ENCODE data around the gene YWHAG. TPM values are rescaled to one million over a fixed set of nuclear protein-coding genes. Genes with fewer than 3 reads are reported as not detected.

YWHAG gene
- total and polyA plus RNA-seq, 9 of the 15 experiments (the other 6 are each of a cell fraction or from before 2014, with no cell fraction given), result 30.4 to 246 (median 94.5) TPM

DNA sequence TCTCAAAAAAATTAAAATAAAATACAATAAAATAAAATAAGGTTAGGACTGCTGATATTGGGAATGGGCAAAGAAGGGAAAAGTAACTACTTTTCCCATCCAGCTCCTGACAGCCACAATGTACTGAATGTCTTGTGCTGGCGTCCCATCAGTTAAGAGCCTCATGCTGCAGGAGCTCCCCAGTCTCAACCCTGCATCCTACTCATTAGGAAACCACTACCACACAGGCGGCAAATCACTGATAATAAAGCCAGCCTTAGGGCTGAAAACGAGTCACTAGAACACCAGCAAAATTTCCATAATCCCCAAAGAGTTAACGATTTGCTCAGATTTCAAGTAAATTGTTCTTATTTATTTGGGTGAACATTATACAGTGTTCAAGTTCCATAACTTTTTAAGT, 4.3 kb downstream of the YWHAG start:
- in situ Hi-C loops (cut with MboI), result no loop called here
- no peak overlapping the region for H3K27ac ChIP-seq (ENCODE audit: extremely low read depth, low read depth, low read length)
- peaks cover 5% of the 10 kb centered on the region for H3K9me1 ChIP-seq (ENCODE audit: control insufficient read depth, insufficient read depth, low read length)
- H3K4me3 ChIP-seq, result no peak overlapping the region
- no peaks in the 10 kb centered on the region for H3K9me3 ChIP-seq (replicated peaks; ENCODE audit: control insufficient read depth, insufficient read depth, low read depth, low read length)
- no peak overlapping the region for H3K9ac ChIP-seq (ENCODE audit: insufficient read depth in 1 of 2, low read depth in 2 of 2, low read length in 2 of 2)
- DNase-seq (ENCODE audit: extremely low read depth in 1 of 4, low spot score in 3 of 4) (peak in 1 of 4 experiments; percentile 56), ATAC-seq (no peak), FAIRE-seq (no peak)
- peaks cover 93% of the 10 kb centered on the region for H3K79me2 ChIP-seq (ENCODE audit: control insufficient read depth, insufficient read depth, low read length)
- no peaks in the 10 kb centered on the region for H3K27me3 ChIP-seq (ENCODE audit: control insufficient read depth in 2 of 2, insufficient read depth in 2 of 2, low read length in 2 of 2)
- no peak overlapping the region for H2AFZ ChIP-seq (ENCODE audit: low read depth, low read length)
- ChIA-PET CTCF (ENCODE audit: low intra/inter-chr PET ratio) (no interaction called here), POLR2A (interaction anchor here (0.7 to 3.8 kb wide), 7 partner anchors 10 to 47 kb away, joined by 3 to 15 read pairs (median 5); no protein-coding TSS in a partner anchor)
- intact Hi-C loops (cut with micrococcal nuclease), result no loop called here
- peaks cover 8 to 19% of the 10 kb centered on the region in 2 experiments for H3K4me1 ChIP-seq (replicated peaks in 1 of 2; ENCODE audit: control insufficient read depth in 2 of 2, insufficient read depth in 2 of 2, low read length in 2 of 2)
- TF ChIP-seq POLR2A (conservative IDR thresholded peaks at IDR 0.05) (0 out of 2 replicates have a peak, but pooled peaks have one; percentile 16), YBX1 (IDR thresholded peaks at IDR 0.05) (no peak), POLR2AphosphoS5 (IDR thresholded peaks at IDR 0.05; ENCODE audit: control insufficient read depth, insufficient read depth, low read depth, low read length) (0 out of 2 replicates have a peak, but pooled peaks have one; percentile 56), GTF2A2 (tag; IDR thresholded peaks at IDR 0.05) (no peak), SP1 (CRISPR knock-in tag; IDR thresholded peaks at IDR 0.05) (peak; percentile 18; the same call in 1 of the 2 replicates), RCOR1 (IDR thresholded peaks at IDR 0.05; ENCODE audit: borderline replicate concordance in 1 of 2, low read depth in 2 of 2, low read length in 2 of 2) (peak in 1 of 2 experiments; percentile 32; a peak in 1 of 4 replicates)
- TF ChIP-seq, protein P1, sequence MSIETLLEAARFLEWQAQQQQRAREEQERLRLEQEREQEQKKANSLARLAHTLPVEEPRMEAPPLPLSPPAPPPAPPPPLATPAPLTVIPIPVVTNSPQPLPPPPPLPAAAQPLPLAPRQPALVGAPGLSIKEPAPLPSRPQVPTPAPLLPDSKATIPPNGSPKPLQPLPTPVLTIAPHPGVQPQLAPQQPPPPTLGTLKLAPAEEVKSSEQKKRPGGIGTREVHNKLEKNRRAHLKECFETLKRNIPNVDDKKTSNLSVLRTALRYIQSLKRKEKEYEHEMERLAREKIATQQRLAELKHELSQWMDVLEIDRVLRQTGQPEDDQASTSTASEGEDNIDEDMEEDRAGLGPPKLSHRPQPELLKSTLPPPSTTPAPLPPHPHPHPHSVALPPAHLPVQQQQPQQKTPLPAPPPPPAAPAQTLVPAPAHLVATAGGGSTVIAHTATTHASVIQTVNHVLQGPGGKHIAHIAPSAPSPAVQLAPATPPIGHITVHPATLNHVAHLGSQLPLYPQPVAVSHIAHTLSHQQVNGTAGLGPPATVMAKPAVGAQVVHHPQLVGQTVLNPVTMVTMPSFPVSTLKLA (conservative IDR thresholded peaks at IDR 0.05), result peak in 1 of 2 experiments; percentile 43; a peak in 2 of 4 replicates
- TF ChIP-seq, protein P2, sequence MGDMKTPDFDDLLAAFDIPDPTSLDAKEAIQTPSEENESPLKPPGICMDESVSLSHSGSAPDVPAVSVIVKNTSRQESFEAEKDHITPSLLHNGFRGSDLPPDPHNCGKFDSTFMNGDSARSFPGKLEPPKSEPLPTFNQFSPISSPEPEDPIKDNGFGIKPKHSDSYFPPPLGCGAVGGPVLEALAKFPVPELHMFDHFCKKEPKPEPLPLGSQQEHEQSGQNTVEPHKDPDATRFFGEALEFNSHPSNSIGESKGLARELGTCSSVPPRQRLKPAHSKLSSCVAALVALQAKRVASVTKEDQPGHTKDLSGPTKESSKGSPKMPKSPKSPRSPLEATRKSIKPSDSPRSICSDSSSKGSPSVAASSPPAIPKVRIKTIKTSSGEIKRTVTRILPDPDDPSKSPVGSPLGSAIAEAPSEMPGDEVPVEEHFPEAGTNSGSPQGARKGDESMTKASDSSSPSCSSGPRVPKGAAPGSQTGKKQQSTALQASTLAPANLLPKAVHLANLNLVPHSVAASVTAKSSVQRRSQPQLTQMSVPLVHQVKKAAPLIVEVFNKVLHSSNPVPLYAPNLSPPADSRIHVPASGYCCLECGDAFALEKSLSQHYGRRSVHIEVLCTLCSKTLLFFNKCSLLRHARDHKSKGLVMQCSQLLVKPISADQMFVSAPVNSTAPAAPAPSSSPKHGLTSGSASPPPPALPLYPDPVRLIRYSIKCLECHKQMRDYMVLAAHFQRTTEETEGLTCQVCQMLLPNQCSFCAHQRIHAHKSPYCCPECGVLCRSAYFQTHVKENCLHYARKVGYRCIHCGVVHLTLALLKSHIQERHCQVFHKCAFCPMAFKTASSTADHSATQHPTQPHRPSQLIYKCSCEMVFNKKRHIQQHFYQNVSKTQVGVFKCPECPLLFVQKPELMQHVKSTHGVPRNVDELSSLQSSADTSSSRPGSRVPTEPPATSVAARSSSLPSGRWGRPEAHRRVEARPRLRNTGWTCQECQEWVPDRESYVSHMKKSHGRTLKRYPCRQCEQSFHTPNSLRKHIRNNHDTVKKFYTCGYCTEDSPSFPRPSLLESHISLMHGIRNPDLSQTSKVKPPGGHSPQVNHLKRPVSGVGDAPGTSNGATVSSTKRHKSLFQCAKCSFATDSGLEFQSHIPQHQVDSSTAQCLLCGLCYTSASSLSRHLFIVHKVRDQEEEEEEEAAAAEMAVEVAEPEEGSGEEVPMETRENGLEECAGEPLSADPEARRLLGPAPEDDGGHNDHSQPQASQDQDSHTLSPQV (IDR thresholded peaks at IDR 0.05), result 0 out of 2 replicates have a peak, but pooled peaks have one; percentile 24
- TF ChIP-seq, protein P3, sequence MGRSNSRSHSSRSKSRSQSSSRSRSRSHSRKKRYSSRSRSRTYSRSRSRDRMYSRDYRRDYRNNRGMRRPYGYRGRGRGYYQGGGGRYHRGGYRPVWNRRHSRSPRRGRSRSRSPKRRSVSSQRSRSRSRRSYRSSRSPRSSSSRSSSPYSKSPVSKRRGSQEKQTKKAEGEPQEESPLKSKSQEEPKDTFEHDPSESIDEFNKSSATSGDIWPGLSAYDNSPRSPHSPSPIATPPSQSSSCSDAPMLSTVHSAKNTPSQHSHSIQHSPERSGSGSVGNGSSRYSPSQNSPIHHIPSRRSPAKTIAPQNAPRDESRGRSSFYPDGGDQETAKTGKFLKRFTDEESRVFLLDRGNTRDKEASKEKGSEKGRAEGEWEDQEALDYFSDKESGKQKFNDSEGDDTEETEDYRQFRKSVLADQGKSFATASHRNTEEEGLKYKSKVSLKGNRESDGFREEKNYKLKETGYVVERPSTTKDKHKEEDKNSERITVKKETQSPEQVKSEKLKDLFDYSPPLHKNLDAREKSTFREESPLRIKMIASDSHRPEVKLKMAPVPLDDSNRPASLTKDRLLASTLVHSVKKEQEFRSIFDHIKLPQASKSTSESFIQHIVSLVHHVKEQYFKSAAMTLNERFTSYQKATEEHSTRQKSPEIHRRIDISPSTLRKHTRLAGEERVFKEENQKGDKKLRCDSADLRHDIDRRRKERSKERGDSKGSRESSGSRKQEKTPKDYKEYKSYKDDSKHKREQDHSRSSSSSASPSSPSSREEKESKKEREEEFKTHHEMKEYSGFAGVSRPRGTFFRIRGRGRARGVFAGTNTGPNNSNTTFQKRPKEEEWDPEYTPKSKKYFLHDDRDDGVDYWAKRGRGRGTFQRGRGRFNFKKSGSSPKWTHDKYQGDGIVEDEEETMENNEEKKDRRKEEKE (IDR thresholded peaks at IDR 0.05; ENCODE audit: borderline replicate concordance in 1 of 2, control insufficient read depth in 1 of 2, low read depth in 2 of 2, low read length in 1 of 2), result 0 out of 4 replicates have a peak, but pooled peaks of 1 of the 2 experiments have one; percentile 31
- H3K36me3 ChIP-seq (ENCODE audit: control insufficient read depth, insufficient read depth, low read length), result peaks cover 81% of the 10 kb centered on the region
- 40% methylated on average over 4 of the region's 4 CpGs for whole genome bisulfite sequencing (ENCODE audit: insufficient coverage, low coverage, missing lambda C conversion rate)
- H4K20me1 ChIP-seq (replicated peaks; ENCODE audit: control insufficient read depth, insufficient read depth, low read length), result peaks cover 56% of the 10 kb centered on the region
- 0 out of 2 replicates have a peak overlapping the region, but pooled peaks have one; percentile 16 for H3K4me2 ChIP-seq (ENCODE audit: insufficient read depth, low read length)
- no TSS peak for BruUV-seq (replicated peaks)
